A549 (cell line): ENCODE results near the gene SLC12A8. TPM values are rescaled to one million over a fixed set of nuclear protein-coding genes. Genes with fewer than 3 reads are reported as not detected.
A peak's percentile ranks its signal among the peaks of the same experiment; 100 is the strongest.

ENCODE experiments used
- ATAC-seq, 2 experiments: fragments of 200-7000 bp in 1 of 2; fragments of >200 bp in 1 of 2; cut with Nextera tagmentation in 1 of 2; cut with Tn5 transposase in 1 of 2; 3 replicates each; pipeline versions ENCODE4 v1.8.0 to v1.9.1; 2018 to 2020; ENCODE audit warnings: mild to moderate bottlenecking in 1 of 2, moderate library complexity in 1 of 2
- CTCF ChIA-PET: fragments of 300-600 bp; sonication (Branson Sonifier 250); formaldehyde crosslinking; extraction: SDS; loops from one replicate; lab custom pipeline; 2021; ENCODE audit warnings: antibody characterized with exemption, inconsistent platforms; lab: Yijun Ruan, JAX
- POLR2A ChIA-PET: fragments of 350-600 bp; formaldehyde crosslinking; extraction: SDS; loops from one replicate; lab custom pipeline; 2021; ENCODE audit warnings: antibody characterized with exemption, inconsistent platforms; lab: Yijun Ruan, JAX
- DNase-seq, 2 experiments: peaks; one replicate each; pipeline versions ENCODE4 v3.0.0 to v3.0.0-alpha.2; 2011 to 2016; ENCODE audit warnings: low read depth in 1 of 2, low spot score in 1 of 2
- FAIRE-seq: peaks from 2 replicates; lab custom pipeline; 2011; peaks lifted over from hg19 to GRCh38; lab: Jason Lieb, UNC
- H3K27ac ChIP-seq, 2 experiments: fragments of >200 bp; sonication (Bioruptor Twin); formaldehyde crosslinking; 3 replicates each; pipeline ENCODE4 v1.5.1; 2016 to 2017
- H3K4me1 ChIP-seq: fragments of >200 bp; sonication (Bioruptor Twin); formaldehyde crosslinking; 3 replicates; pipeline ENCODE4 v1.6.1; 2016
- H3K4me2 ChIP-seq: fragments of >200 bp; sonication (Bioruptor Twin); formaldehyde crosslinking; 3 replicates; pipeline ENCODE4 v1.6.1; 2016
- H3K4me3 ChIP-seq: fragments of >200 bp; sonication (Bioruptor Twin); formaldehyde crosslinking; 3 replicates; pipeline ENCODE4 v1.5.1; 2016
- H3K9me3 ChIP-seq: fragments of >200 bp; sonication (Bioruptor Twin); formaldehyde crosslinking; 3 replicates; pipeline ENCODE4 v1.6.1; 2016
- ATOH8 ChIP-seq: fragments of 250-450 bp; sonication (Bioruptor Pico); IDR thresholded peaks from 2 replicates; pipeline ENCODE4 v1.5.0; 2020; ENCODE audit warnings: low read depth, mild to moderate bottlenecking, moderate library complexity
- CBX2 ChIP-seq: fragments of 200-600 bp; sonication (generic); IDR thresholded peaks from 2 replicates; pipeline ENCODE4 v1.6.1; 2016; ENCODE audit warnings: low read depth, mild to moderate bottlenecking, borderline replicate concordance
- CBX8 ChIP-seq: fragments of 200-600 bp; sonication (generic); IDR thresholded peaks from 2 replicates; pipeline ENCODE4 v1.6.1; 2016
- CEBPB ChIP-seq, 2 experiments: fragments of >200 bp in 1 of 2; sonication (Bioruptor Twin) in 1 of 2; formaldehyde crosslinking in 1 of 2; IDR thresholded peaks; 2 replicates each; pipeline ENCODE4 v1.6.1; 2012 to 2016
- CHD4 ChIP-seq: fragments of 200-600 bp; sonication (generic); IDR thresholded peaks from 2 replicates; pipeline ENCODE4 v1.6.1; 2016; ENCODE audit warnings: antibody characterized with exemption, mild to moderate bottlenecking, borderline replicate concordance
- EP300 ChIP-seq, 2 experiments: fragments of >200 bp; sonication (Bioruptor Twin); formaldehyde crosslinking; IDR thresholded peaks; 2 replicates in 1 of 2; 3 replicates in 1 of 2; pipeline ENCODE4 v1.6.1; 2016 to 2017
- FOSL2 ChIP-seq, 2 experiments: fragments of 450-650 bp in 1 of 2; fragments of >200 bp in 1 of 2; sonication (Bioruptor Twin) in 1 of 2; formaldehyde crosslinking; IDR thresholded peaks; 2 replicates each; pipeline versions ENCODE4 v1.5.0 to v1.6.1; 2016 to 2020; ENCODE audit warnings: mild to moderate bottlenecking in 1 of 2, moderate library complexity in 1 of 2
- HDAC2 ChIP-seq: fragments of 200-600 bp; sonication (generic); IDR thresholded peaks from 2 replicates; pipeline ENCODE4 v1.6.1; 2016
- HEYL ChIP-seq: fragments of 250-450 bp; sonication (Bioruptor Pico); IDR thresholded peaks from 2 replicates; pipeline ENCODE4 v1.8.0; 2021; ENCODE audit warnings: mild to moderate bottlenecking, moderate library complexity
- HOXB5 ChIP-seq: fragments of 250-450 bp; sonication (Bioruptor Pico); IDR thresholded peaks from 2 replicates; pipeline ENCODE4 v1.5.0; 2020; ENCODE audit warnings: mild to moderate bottlenecking, moderate library complexity
- JUN ChIP-seq, 2 experiments: fragments of >200 bp; sonication (Bioruptor Twin); formaldehyde crosslinking; IDR thresholded peaks; 2 replicates in 1 of 2; 3 replicates in 1 of 2; pipeline ENCODE4 v1.6.1; 2016 to 2017
- JUNB ChIP-seq: fragments of >200 bp; sonication (Bioruptor Twin); formaldehyde crosslinking; IDR thresholded peaks from 2 replicates; pipeline ENCODE4 v1.6.1; 2016
- MAFK ChIP-seq: fragments of 450-650 bp; IDR thresholded peaks from 2 replicates; pipeline ENCODE4 v1.6.1; 2014; ENCODE audit not compliant: partially characterized antibody
- MYC ChIP-seq: IDR thresholded peaks from 2 replicates; pipeline ENCODE4 v1.6.1; 2012; ENCODE audit warnings: mild to moderate bottlenecking, inconsistent platforms, low read length, improper control_type of control experiment, borderline replicate concordance
- NFE2L2 ChIP-seq: fragments of 150-350 bp; conservative IDR thresholded peaks from 2 replicates; pipeline ENCODE4 v1.6.1; 2014; ENCODE audit warnings: low read length
- NR3C1 ChIP-seq: fragments of >200 bp; sonication (Bioruptor Twin); formaldehyde crosslinking; IDR thresholded peaks from 3 replicates; pipeline ENCODE4 v1.6.1; 2017
- PBX3 ChIP-seq: IDR thresholded peaks from 2 replicates; pipeline ENCODE4 v1.6.1; 2012
- RAD21 ChIP-seq, 2 experiments: fragments of >200 bp in 1 of 2; sonication (Bioruptor Twin) in 1 of 2; formaldehyde crosslinking in 1 of 2; IDR thresholded peaks in 1 of 2; conservative IDR thresholded peaks in 1 of 2; 2 replicates in 1 of 2; 3 replicates in 1 of 2; pipeline ENCODE4 v1.6.1; 2012 to 2018; ENCODE audit warnings: inconsistent platforms in 1 of 2
- RCOR1 ChIP-seq: fragments of 150-350 bp; IDR thresholded peaks from 2 replicates; pipeline ENCODE4 v1.6.1; 2014; ENCODE audit warnings: antibody characterized with exemption, low read length, low read depth
- SMC3 ChIP-seq: fragments of >200 bp; sonication (Bioruptor Twin); formaldehyde crosslinking; IDR thresholded peaks from 3 replicates; pipeline ENCODE4 v1.6.1; 2018; ENCODE audit warnings: inconsistent platforms
- TP53 ChIP-seq: fragments of 250-450 bp; sonication (Bioruptor Pico); IDR thresholded peaks from 2 replicates; pipeline ENCODE4 v1.5.0; 2021; ENCODE audit warnings: mild to moderate bottlenecking, moderate library complexity
- USF2 ChIP-seq: fragments of 450-650 bp; IDR thresholded peaks from 2 replicates; pipeline ENCODE4 v1.6.1; 2014; ENCODE audit warnings: antibody characterized with exemption
- WGBS: methylation state at CpG from one replicate; pipeline ENCODE4 v1.1.6; 2017; ENCODE audit errors: missing lambda C conversion rate; 5-methylcytosine and 5-hydroxymethylcytosine counted together
- polyA plus RNA-seq, 4 experiments: library from polyadenylated mRNA; depleted of rRNA in 3 of 4; stranded (reverse); fragments of >200 nt; fragmentation: RNase III in 1 of 4; extraction: RNeasy Plus Mini Kit Qiagen cat#74134 plus additional on column Dnase treatment in 1 of 4; gene quantifications; 2 replicates in 3 of 4; 3 replicates in 1 of 4; pipeline ENCODE4 v1.2.3, GENCODE V29; 2011 to 2017

Gene SLC12A8
- polyA plus RNA-seq, 2 of the 4 experiments (the other 2 are of a cell fraction): 1.1 to 4.2 TPM

- Histone ChIP-seq H3K4me2 (no peak overlapping the region), H3K4me1 (peaks cover 7% of the 10 kb centered on the region), H3K4me3 (no peak overlapping the region), H3K9me3 (no peaks in the 10 kb centered on the region), H3K27ac (no peak overlapping the region)
- ATAC-seq (no peak; a peak in 1 of 6 replicates), DNase-seq (no peak), FAIRE-seq (no peak)
- TF ChIP-seq JUN (IDR thresholded peaks at IDR 0.05): no peak
- POLR2A ChIA-PET: no interaction called here
- 79% methylated on average over 9 of the region's 11 CpGs for WGBS
- CTCF ChIA-PET: no interaction called here
Measured at GRCh38 chr3:125211523-125212090, 941 bp downstream of the SLC12A8 start.

- no peak overlapping the region for H3K4me3 ChIP-seq
- 80% methylated on average over 1 of the region's 1 CpG for WGBS
- no peak for ATAC-seq
- DNase-seq: no peak
- H3K4me2 ChIP-seq: peak overlapping the region; percentile 28; the same call in 1 of the 3 replicates
- H3K27ac ChIP-seq: peak overlapping the region; percentile 17 to 47; a peak in 3 of 6 replicates
- peaks cover 7% of the 10 kb centered on the region for H3K4me1 ChIP-seq
- H3K9me3 ChIP-seq: no peaks in the 10 kb centered on the region
- peak; percentile 39 for TF ChIP-seq MAFK
- TF ChIP-seq CEBPB (IDR thresholded peaks at IDR 0.05): no peak
- TF ChIP-seq NFE2L2: peak; percentile 31; the same call in 1 of the 2 replicates
- ChIA-PET POLR2A (no interaction called here), CTCF (interaction anchor here (0.6 kb wide), 1 partner anchor 208 kb away, joined by 3 read pairs; no protein-coding TSS in a partner anchor)
- FAIRE-seq: no peak
Measured at GRCh38 chr3:125207949-125208568, 4.5 kb downstream of the SLC12A8 start.

GRCh38 chr3:125207507-125207906 lies 5.0 kb downstream of the SLC12A8 start:
- H3K4me2 ChIP-seq: no peak overlapping the region
- FAIRE-seq (no peak), ATAC-seq (no peak), DNase-seq (no peak)
- ChIA-PET POLR2A (no interaction called here), CTCF (no interaction called here)
- H3K4me1 ChIP-seq: peaks cover 7% of the 10 kb centered on the region
- H3K9me3 ChIP-seq: no peaks in the 10 kb centered on the region
- no peak overlapping the region for H3K4me3 ChIP-seq
- WGBS: 85% methylated on average over 7 of the region's 7 CpGs
- TF ChIP-seq JUNB: no peak
- TF ChIP-seq MYC: no peak
- TF ChIP-seq SMC3: no peak
- no peak for TF ChIP-seq CBX8
- no peak for TF ChIP-seq RCOR1
- no peak for TF ChIP-seq EP300 (IDR thresholded peaks at IDR 0.05)
- no peak for TF ChIP-seq HDAC2
- TF ChIP-seq CBX2: no peak
- TF ChIP-seq HOXB5: no peak
- no peak for TF ChIP-seq MAFK
- TF ChIP-seq RAD21 (conservative IDR thresholded peaks at IDR 0.05 in 1 of 2, IDR thresholded peaks at IDR 0.05 in 1 of 2): no peak
- TF ChIP-seq NR3C1: no peak
- TF ChIP-seq PBX3: no peak
- TF ChIP-seq NFE2L2: no peak
- no peak for TF ChIP-seq TP53 (CRISPR knock-in tag)
- TF ChIP-seq USF2: no peak
- TF ChIP-seq ATOH8: no peak
- no peak for TF ChIP-seq CHD4
- no peak for TF ChIP-seq HEYL (CRISPR knock-in tag)
- no peak for TF ChIP-seq FOSL2 (IDR thresholded peaks at IDR 0.05)
- TF ChIP-seq FOSL2 (CRISPR knock-in tag; IDR thresholded peaks at IDR 0.05): no peak
- TF ChIP-seq, all 56 proteins: peak for 0
- peak overlapping the region; percentile 17 to 47; a peak in 3 of 6 replicates for H3K27ac ChIP-seq
